ENCODE results near the gene PDE4B. TPM values are rescaled to one million over a fixed set of nuclear protein-coding genes. Genes with fewer than 3 reads are reported as not detected.

The PDE4B gene
- total RNA-seq, 2 experiments from 2014 or later: 23.4 to 26.2 TPM

GRCh38 chr1:65946960-65947359 is 154.3 kb downstream of the PDE4B start:
- CTCF ChIA-PET: no interaction called here
- intact Hi-C loops (cut with micrococcal nuclease): no loop called here
- no peak overlapping the region for H3K4me3 Mint-ChIP-seq
- no peak overlapping the region for H3K27ac Mint-ChIP-seq
- DNase-seq: no peak
- H3K4me1 Mint-ChIP-seq (ENCODE audit: low read depth): peaks cover 2% of the 10 kb centered on the region
- no peaks in the 10 kb centered on the region for H3K9me3 Mint-ChIP-seq
- H3K36me3 Mint-ChIP-seq (ENCODE audit: low read depth): no peaks in the 10 kb centered on the region
- peaks cover 3% of the 10 kb centered on the region for H3K27me3 Mint-ChIP-seq (ENCODE audit: low read depth)

GRCh38 chr1:65948609-65949229 is 156.0 kb downstream of the PDE4B start:
- H3K27me3 Mint-ChIP-seq (ENCODE audit: low read depth): peaks cover 2% of the 10 kb centered on the region
- H3K9me3 Mint-ChIP-seq: no peaks in the 10 kb centered on the region
- no peak for DNase-seq
- H3K4me1 Mint-ChIP-seq (ENCODE audit: low read depth): peaks cover 12% of the 10 kb centered on the region
- no peaks in the 10 kb centered on the region for H3K36me3 Mint-ChIP-seq (ENCODE audit: low read depth)
- H3K27ac Mint-ChIP-seq: no peak overlapping the region
- no peak overlapping the region for H3K4me3 Mint-ChIP-seq
- CTCF ChIA-PET: interaction anchor here (1.1 kb wide), 1 partner anchor 497 kb away, joined by 3 read pairs; no protein-coding TSS in a partner anchor
- intact Hi-C loops (cut with micrococcal nuclease): no loop called here

- CTCF ChIA-PET: interaction anchor here (1.1 to 1.2 kb wide), 2 partner anchors 293 to 497 kb away, joined by 3 read pairs; no protein-coding TSS in a partner anchor
- H3K27ac Mint-ChIP-seq: no peak overlapping the region
- no peak overlapping the region for H3K4me3 Mint-ChIP-seq
- intact Hi-C loops (cut with micrococcal nuclease): no loop called here
- H3K4me1 Mint-ChIP-seq (ENCODE audit: low read depth): peaks cover 12% of the 10 kb centered on the region
- H3K36me3 Mint-ChIP-seq (ENCODE audit: low read depth): no peaks in the 10 kb centered on the region
- peaks cover 2% of the 10 kb centered on the region for H3K27me3 Mint-ChIP-seq (ENCODE audit: low read depth)
- H3K9me3 Mint-ChIP-seq: no peaks in the 10 kb centered on the region
- DNase-seq: no peak
Observed at GRCh38 chr1:65949230-65949626, 156.5 kb downstream of the PDE4B start.

- Mint-ChIP-seq H3K9me3 (no peaks in the 10 kb centered on the region), H3K4me3 (no peak overlapping the region), H3K4me1 (ENCODE audit: low read depth) (peaks cover 12% of the 10 kb centered on the region), H3K36me3 (ENCODE audit: low read depth) (no peaks in the 10 kb centered on the region), H3K27me3 (ENCODE audit: low read depth) (peaks cover 2% of the 10 kb centered on the region), H3K27ac (no peak overlapping the region)
- CTCF ChIA-PET: interaction anchor here (0.5 to 1.2 kb wide), 2 partner anchors 227 to 293 kb away, joined by 3 read pairs; no protein-coding TSS in a partner anchor
- intact Hi-C loops (cut with micrococcal nuclease): loop anchor here (10.0 kb wide), 1 partner anchor 735 kb away; no protein-coding TSS in a partner anchor
- DNase-seq: no peak
Observed at GRCh38 chr1:65949933-65950332, 157.2 kb downstream of the PDE4B start.

- DNase-seq: no peak
- Mint-ChIP-seq H3K27ac (no peak overlapping the region), H3K4me1 (ENCODE audit: low read depth) (peaks cover 12% of the 10 kb centered on the region), H3K4me3 (no peak overlapping the region), H3K36me3 (ENCODE audit: low read depth) (no peaks in the 10 kb centered on the region), H3K9me3 (no peaks in the 10 kb centered on the region), H3K27me3 (ENCODE audit: low read depth) (no peaks in the 10 kb centered on the region)
- intact Hi-C loops (cut with micrococcal nuclease): loop anchor here (2.0 to 10.0 kb wide), 2 partner anchors 140 to 738 kb away; no protein-coding TSS in a partner anchor
- CTCF ChIA-PET: interaction anchor here (0.7 to 3.0 kb wide), 4 partner anchors 10 to 290 kb away, joined by 3 to 25 read pairs (median 4); no protein-coding TSS in a partner anchor
Observed at GRCh38 chr1:65952696-65953095, 160.0 kb downstream of the PDE4B start.

GRCh38 chr1:65953170-65953569 is 160.5 kb downstream of the PDE4B start:
- no peak for DNase-seq
- intact Hi-C loops (cut with micrococcal nuclease): loop anchor here (2.0 to 10.0 kb wide), 2 partner anchors 140 to 738 kb away; no protein-coding TSS in a partner anchor
- Mint-ChIP-seq H3K27me3 (ENCODE audit: low read depth) (no peaks in the 10 kb centered on the region), H3K27ac (no peak overlapping the region), H3K4me1 (ENCODE audit: low read depth) (peaks cover 12% of the 10 kb centered on the region), H3K9me3 (no peaks in the 10 kb centered on the region), H3K4me3 (no peak overlapping the region), H3K36me3 (ENCODE audit: low read depth) (no peaks in the 10 kb centered on the region)
- CTCF ChIA-PET: interaction anchor here (0.7 to 3.0 kb wide), 4 partner anchors 10 to 290 kb away, joined by 3 to 25 read pairs (median 4); no protein-coding TSS in a partner anchor

- H3K27ac Mint-ChIP-seq: no peak overlapping the region
- peaks cover 12% of the 10 kb centered on the region for H3K4me1 Mint-ChIP-seq (ENCODE audit: low read depth)
- no peak overlapping the region for H3K4me3 Mint-ChIP-seq
- CTCF ChIA-PET: interaction anchor here (3.6 kb wide), 1 partner anchor 288 kb away, joined by 79 read pairs; no protein-coding TSS in a partner anchor
- no peaks in the 10 kb centered on the region for H3K36me3 Mint-ChIP-seq (ENCODE audit: low read depth)
- intact Hi-C loops (cut with micrococcal nuclease): loop anchor here (5.0 to 10.0 kb wide), 5 partner anchors 238 to 1547 kb away; no protein-coding TSS in a partner anchor
- DNase-seq: no peak
- no peaks in the 10 kb centered on the region for H3K9me3 Mint-ChIP-seq
- H3K27me3 Mint-ChIP-seq (ENCODE audit: low read depth): no peaks in the 10 kb centered on the region
Observed at GRCh38 chr1:65955071-65955470, 162.4 kb downstream of the PDE4B start.

GRCh38 chr1:65955503-65955902 is 162.8 kb downstream of the PDE4B start:
- Mint-ChIP-seq H3K27me3 (ENCODE audit: low read depth) (no peaks in the 10 kb centered on the region), H3K4me1 (ENCODE audit: low read depth) (peaks cover 12% of the 10 kb centered on the region), H3K27ac (no peak overlapping the region), H3K36me3 (ENCODE audit: low read depth) (no peaks in the 10 kb centered on the region), H3K9me3 (no peaks in the 10 kb centered on the region), H3K4me3 (no peak overlapping the region)
- DNase-seq: no peak
- intact Hi-C loops (cut with micrococcal nuclease): loop anchor here (5.0 to 10.0 kb wide), 5 partner anchors 238 to 1547 kb away; no protein-coding TSS in a partner anchor
- CTCF ChIA-PET: interaction anchor here (1.0 to 3.6 kb wide), 4 partner anchors 268 to 548 kb away, joined by 4 to 79 read pairs (median 8); no protein-coding TSS in a partner anchor

- no peaks in the 10 kb centered on the region for H3K4me1 Mint-ChIP-seq (ENCODE audit: low read depth)
- no peak overlapping the region for H3K4me3 Mint-ChIP-seq
- H3K27me3 Mint-ChIP-seq (ENCODE audit: low read depth): no peaks in the 10 kb centered on the region
- no peaks in the 10 kb centered on the region for H3K9me3 Mint-ChIP-seq
- intact Hi-C loops (cut with micrococcal nuclease): loop anchor here (1.0 to 10.0 kb wide), 9 partner anchors 241 to 1544 kb away; no protein-coding TSS in a partner anchor
- H3K27ac Mint-ChIP-seq: no peak overlapping the region
- CTCF ChIA-PET: interaction anchor here (0.6 to 6.4 kb wide), 16 partner anchors 9 to 488 kb away, joined by 3 to 171 read pairs (median 4); no protein-coding TSS in a partner anchor
- DNase-seq: peak; percentile 27
- no peaks in the 10 kb centered on the region for H3K36me3 Mint-ChIP-seq (ENCODE audit: low read depth)
Observed at GRCh38 chr1:65958561-65959350, 166.1 kb downstream of the PDE4B start.

- intact Hi-C loops (cut with micrococcal nuclease): loop anchor here (1.0 to 10.0 kb wide), 9 partner anchors 243 to 1542 kb away; no protein-coding TSS in a partner anchor
- no peak overlapping the region for H3K27ac Mint-ChIP-seq
- CTCF ChIA-PET: interaction anchor here (0.7 to 6.4 kb wide), 15 partner anchors 8 to 544 kb away, joined by 3 to 171 read pairs (median 3); no protein-coding TSS in a partner anchor
Observed at GRCh38 chr1:65959896-65960567, 167.3 kb downstream of the PDE4B start.

GRCh38 chr1:65963156-65963888 is 170.6 kb downstream of the PDE4B start:
- Mint-ChIP-seq H3K27ac (no peak overlapping the region), H3K36me3 (ENCODE audit: low read depth) (no peaks in the 10 kb centered on the region), H3K4me3 (no peak overlapping the region), H3K4me1 (ENCODE audit: low read depth) (no peaks in the 10 kb centered on the region), H3K27me3 (ENCODE audit: low read depth) (no peaks in the 10 kb centered on the region), H3K9me3 (no peaks in the 10 kb centered on the region)
- intact Hi-C loops (cut with micrococcal nuclease): no loop called here
- no peak for DNase-seq
- CTCF ChIA-PET: interaction anchor here (0.8 to 6.4 kb wide), 3 partner anchors 10 to 483 kb away, joined by 4 to 171 read pairs (median 6); no protein-coding TSS in a partner anchor

More at GRCh38 chr1:65959896-65960567, 167.3 kb downstream of the PDE4B start:
- Mint-ChIP-seq H3K27me3 (ENCODE audit: low read depth) (no peaks in the 10 kb centered on the region), H3K4me1 (ENCODE audit: low read depth) (no peaks in the 10 kb centered on the region), H3K9me3 (no peaks in the 10 kb centered on the region), H3K4me3 (no peak overlapping the region), H3K36me3 (ENCODE audit: low read depth) (no peaks in the 10 kb centered on the region)
- no peak for DNase-seq

Measured in activated naive CD4-positive, alpha-beta T cell treated with anti-CD3 and anti-CD28 coated beads for 36 hours (primary cell).